Colonic mucosa (tissue), 4 donors: ENCODE measurements around the gene CTSL. TPM values are rescaled to one million over a fixed set of nuclear protein-coding genes. Genes with fewer than 3 reads are reported as not detected.
"Not testable (repeated sequence)": the region's sequence is repeated elsewhere in the genome, so short reads cannot be mapped to it uniquely, and the experiment has no call there.

Source experiments
- DNase-seq: peaks from one replicate; pipeline ENCODE4 v3.0.0-alpha.2; 2020
- H3K27ac ChIP-seq: fragments of 200-600 bp; one replicate; pipeline ENCODE4 v1.8.0; 2021
- H3K27me3 ChIP-seq: fragments of 200-600 bp; one replicate; pipeline ENCODE4 v1.8.0; 2021
- H3K36me3 ChIP-seq: fragments of 200-600 bp; one replicate; pipeline ENCODE4 v1.8.0; 2021
- H3K4me1 ChIP-seq: fragments of 200-600 bp; one replicate; pipeline ENCODE4 v1.8.0; 2021; ENCODE audit warnings: mild to moderate bottlenecking
- H3K4me3 ChIP-seq: fragments of 200-600 bp; one replicate; pipeline ENCODE4 v1.8.0; 2021
- H3K9ac ChIP-seq, 2 donors: one replicate each; pipeline ENCODE4 v1.7.0; 2013; ENCODE audit warnings: control low read depth in 2 of 2, low read depth in 2 of 2, low read length in 2 of 2
- H3K9me3 ChIP-seq: fragments of 200-600 bp; one replicate; pipeline ENCODE4 v1.8.0; 2021
- intact Hi-C: fragments of 100-400 bp; cut with DNase I; formaldehyde crosslinking; loops from one replicate; pipeline ENCODE4 v1.14.1; 2022
- total RNA-seq, 2 donors: library from RNA; stranded (reverse); fragmentation: NEBNext Ultra II Directional in 1 of 2; extraction: Animal tissue kit (Norgen Biotek cat#: 25700) in 1 of 2; gene quantifications; one replicate each; pipeline ENCODE4 v1.2.1, GENCODE V29; 2021
- TF ChIP-seq, protein P1 (sequence below): fragments of 200-600 bp; IDR thresholded peaks from one replicate; pipeline ENCODE4 v1.8.0; 2022; ENCODE audit warnings: antibody characterized with exemption, mild to moderate bottlenecking
- donor health status: healthy.
- donor health status: DM: no; HTN: no; CAD: no.
- donor health status: DM: no; HTN: no; CAD: no.

Gene CTSL
- total RNA-seq, 2 donors from 2014 or later, result 32.1 to 69.9 TPM

DNA sequence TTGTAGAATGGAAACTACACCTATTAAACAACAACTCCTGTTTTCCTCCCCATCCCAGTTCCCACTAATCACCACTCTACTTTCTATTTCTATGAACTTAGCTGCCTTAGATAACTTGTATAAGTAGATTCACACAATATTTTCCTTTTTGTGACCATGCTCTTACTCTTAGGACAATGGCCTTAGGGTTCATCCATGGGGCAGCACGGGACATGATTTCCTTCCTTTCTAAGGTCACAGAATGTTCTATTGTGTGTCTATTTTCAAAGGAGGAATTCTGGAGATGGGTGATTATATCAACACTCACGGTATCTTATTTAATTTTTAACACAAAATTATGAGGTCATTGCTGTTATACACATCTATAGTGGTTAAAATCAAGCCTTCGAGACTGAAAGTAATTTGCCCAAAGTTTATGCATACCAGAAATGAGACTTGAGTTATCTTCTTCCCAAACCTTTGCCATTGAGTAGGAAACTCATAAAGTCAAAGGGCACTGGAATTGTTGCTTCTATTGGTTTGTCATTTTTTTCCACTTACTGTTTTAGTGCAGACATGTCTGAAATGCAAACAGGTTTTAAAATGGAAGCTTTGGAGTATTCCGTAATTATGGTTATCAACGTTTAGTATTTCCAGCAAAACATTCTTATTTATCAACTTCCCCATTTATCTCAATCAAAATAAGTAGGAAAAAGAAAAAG is 23.6 kb downstream of the CTSL start:
- no peak overlapping the region for H3K9ac ChIP-seq
- no peak overlapping the region for H3K27ac ChIP-seq
- intact Hi-C loops, result no loop called here
- TF ChIP-seq, protein P1, sequence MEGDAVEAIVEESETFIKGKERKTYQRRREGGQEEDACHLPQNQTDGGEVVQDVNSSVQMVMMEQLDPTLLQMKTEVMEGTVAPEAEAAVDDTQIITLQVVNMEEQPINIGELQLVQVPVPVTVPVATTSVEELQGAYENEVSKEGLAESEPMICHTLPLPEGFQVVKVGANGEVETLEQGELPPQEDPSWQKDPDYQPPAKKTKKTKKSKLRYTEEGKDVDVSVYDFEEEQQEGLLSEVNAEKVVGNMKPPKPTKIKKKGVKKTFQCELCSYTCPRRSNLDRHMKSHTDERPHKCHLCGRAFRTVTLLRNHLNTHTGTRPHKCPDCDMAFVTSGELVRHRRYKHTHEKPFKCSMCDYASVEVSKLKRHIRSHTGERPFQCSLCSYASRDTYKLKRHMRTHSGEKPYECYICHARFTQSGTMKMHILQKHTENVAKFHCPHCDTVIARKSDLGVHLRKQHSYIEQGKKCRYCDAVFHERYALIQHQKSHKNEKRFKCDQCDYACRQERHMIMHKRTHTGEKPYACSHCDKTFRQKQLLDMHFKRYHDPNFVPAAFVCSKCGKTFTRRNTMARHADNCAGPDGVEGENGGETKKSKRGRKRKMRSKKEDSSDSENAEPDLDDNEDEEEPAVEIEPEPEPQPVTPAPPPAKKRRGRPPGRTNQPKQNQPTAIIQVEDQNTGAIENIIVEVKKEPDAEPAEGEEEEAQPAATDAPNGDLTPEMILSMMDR, result no peak
- no peaks in the 10 kb centered on the region for H3K36me3 ChIP-seq
- no peaks in the 10 kb centered on the region for H3K4me1 ChIP-seq
- no peak for DNase-seq
- no peaks in the 10 kb centered on the region for H3K9me3 ChIP-seq
- H3K27me3 ChIP-seq, result no peaks in the 10 kb centered on the region
- H3K4me3 ChIP-seq, result no peak overlapping the region

DNA sequence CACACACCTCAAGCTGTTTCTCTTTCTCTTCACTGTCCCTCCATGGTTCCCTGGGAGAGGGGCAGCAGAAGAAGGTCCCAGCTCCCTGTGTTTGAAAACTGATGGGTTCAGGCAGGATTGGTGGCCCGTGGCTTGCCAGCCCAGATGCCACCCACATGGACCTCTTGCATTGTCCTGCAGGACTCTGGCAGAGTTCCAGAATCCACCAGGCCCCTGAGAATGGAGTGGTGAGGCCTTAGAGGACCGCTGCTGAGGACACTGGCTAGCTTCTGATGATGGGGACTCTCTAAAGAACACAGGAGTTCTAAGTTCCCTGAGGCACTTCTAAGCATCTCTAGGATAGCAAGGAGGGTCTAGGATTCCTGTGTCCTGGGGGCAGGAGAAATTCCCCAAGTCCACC is 24.8 kb downstream of the CTSL start:
- DNase-seq, result no peak
- no peak overlapping the region for H3K4me3 ChIP-seq
- H3K27me3 ChIP-seq, result no peaks in the 10 kb centered on the region
- H3K9me3 ChIP-seq, result no peaks in the 10 kb centered on the region
- H3K4me1 ChIP-seq, result no peaks in the 10 kb centered on the region
- no peaks in the 10 kb centered on the region for H3K36me3 ChIP-seq
- intact Hi-C loops, result no loop called here
- H3K9ac ChIP-seq, result no peak overlapping the region
- no peak overlapping the region for H3K27ac ChIP-seq
- TF ChIP-seq, protein P1, result no peak

GRCh38 chr9:87751423-87751822 is 25.5 kb downstream of the CTSL start:
- Histone ChIP-seq H3K36me3 (no peaks in the 10 kb centered on the region), H3K27ac (no peak overlapping the region), H3K9ac (no peak overlapping the region), H3K4me3 (no peak overlapping the region), H3K4me1 (no peaks in the 10 kb centered on the region), H3K27me3 (no peaks in the 10 kb centered on the region), H3K9me3 (no peaks in the 10 kb centered on the region)
- intact Hi-C loops, result no loop called here
- no peak for DNase-seq
- TF ChIP-seq, protein P1, result no peak

GRCh38 chr9:87751868-87752267 is 25.9 kb downstream of the CTSL start:
- H3K4me1 ChIP-seq, result no peaks in the 10 kb centered on the region
- no peak overlapping the region for H3K9ac ChIP-seq
- H3K9me3 ChIP-seq, result no peaks in the 10 kb centered on the region
- H3K27me3 ChIP-seq, result no peaks in the 10 kb centered on the region
- intact Hi-C loops, result no loop called here
- no peak for DNase-seq
- TF ChIP-seq, protein P1, result no peak
- no peak overlapping the region for H3K4me3 ChIP-seq
- H3K36me3 ChIP-seq, result no peaks in the 10 kb centered on the region
- no peak overlapping the region for H3K27ac ChIP-seq

DNA sequence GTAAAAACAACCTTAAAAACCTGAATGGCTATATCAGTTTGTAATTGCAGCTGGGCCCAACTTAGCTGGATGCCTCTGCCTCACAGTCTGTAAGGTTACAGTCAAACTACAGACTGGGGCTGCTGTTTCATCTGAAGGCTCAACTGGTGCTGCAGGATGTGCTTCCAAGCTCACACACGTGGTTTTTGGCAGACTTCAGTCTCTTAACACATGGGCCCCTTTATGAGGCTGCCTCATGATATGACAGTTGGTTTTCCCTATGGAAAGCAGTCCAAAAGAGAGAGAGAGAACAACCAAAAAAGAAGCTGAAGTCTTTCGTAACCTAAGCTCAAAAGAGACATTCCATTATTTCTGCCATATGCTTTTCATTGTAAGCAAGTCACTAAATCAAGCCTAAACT is 27.4 kb downstream of the CTSL start:
- no peak overlapping the region for H3K4me3 ChIP-seq
- TF ChIP-seq, protein P1, result no peak
- H3K9ac ChIP-seq, result no peak overlapping the region
- intact Hi-C loops, result no loop called here
- no peaks in the 10 kb centered on the region for H3K4me1 ChIP-seq
- H3K27me3 ChIP-seq, result no peaks in the 10 kb centered on the region
- no peak overlapping the region for H3K27ac ChIP-seq
- DNase-seq, result no peak
- no peaks in the 10 kb centered on the region for H3K9me3 ChIP-seq
- no peaks in the 10 kb centered on the region for H3K36me3 ChIP-seq

DNA sequence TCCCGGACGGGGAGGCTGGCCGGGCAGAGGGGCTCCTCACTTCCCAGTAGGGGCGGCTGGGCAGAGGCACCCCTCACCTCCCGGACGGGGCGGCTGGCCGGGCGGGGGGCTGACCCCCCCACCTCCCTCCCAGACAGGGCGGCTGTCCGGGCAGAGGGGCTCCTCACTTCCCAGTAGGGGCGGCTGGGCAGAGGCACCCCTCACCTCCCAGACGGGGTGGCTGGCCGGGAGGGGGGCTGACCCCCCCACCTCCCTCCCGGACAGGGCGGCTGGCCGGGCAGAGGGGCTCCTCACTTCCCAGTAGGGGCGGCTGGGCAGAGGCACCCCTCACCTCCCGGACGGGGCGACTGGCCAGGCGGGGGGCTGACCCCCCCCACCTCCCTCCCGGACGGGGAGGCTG is 32.4 kb downstream of the CTSL start:
- H3K36me3 ChIP-seq, H3K27ac ChIP-seq, H3K9me3 ChIP-seq, intact Hi-C loops, H3K4me1 ChIP-seq, H3K4me3 ChIP-seq, H3K27me3 ChIP-seq, H3K9ac ChIP-seq, DNase-seq: not testable (repeated sequence)

GRCh38 chr9:87759980-87760379 is 34.1 kb downstream of the CTSL start:
- H3K9ac ChIP-seq, intact Hi-C loops, H3K4me3 ChIP-seq, H3K27me3 ChIP-seq, H3K27ac ChIP-seq, DNase-seq, H3K36me3 ChIP-seq, H3K9me3 ChIP-seq, H3K4me1 ChIP-seq: not testable (repeated sequence)
